IPS-11a (cell line): ENCODE data around the gene HOXD4.

ENCODE experiments used
- H3K4me3 ChIP-seq: one replicate; pipeline ENCODE4 v1.5.1; 2013; ENCODE audit warnings: low read depth, low read length, control low read depth

The HOXD4 gene

DNA sequence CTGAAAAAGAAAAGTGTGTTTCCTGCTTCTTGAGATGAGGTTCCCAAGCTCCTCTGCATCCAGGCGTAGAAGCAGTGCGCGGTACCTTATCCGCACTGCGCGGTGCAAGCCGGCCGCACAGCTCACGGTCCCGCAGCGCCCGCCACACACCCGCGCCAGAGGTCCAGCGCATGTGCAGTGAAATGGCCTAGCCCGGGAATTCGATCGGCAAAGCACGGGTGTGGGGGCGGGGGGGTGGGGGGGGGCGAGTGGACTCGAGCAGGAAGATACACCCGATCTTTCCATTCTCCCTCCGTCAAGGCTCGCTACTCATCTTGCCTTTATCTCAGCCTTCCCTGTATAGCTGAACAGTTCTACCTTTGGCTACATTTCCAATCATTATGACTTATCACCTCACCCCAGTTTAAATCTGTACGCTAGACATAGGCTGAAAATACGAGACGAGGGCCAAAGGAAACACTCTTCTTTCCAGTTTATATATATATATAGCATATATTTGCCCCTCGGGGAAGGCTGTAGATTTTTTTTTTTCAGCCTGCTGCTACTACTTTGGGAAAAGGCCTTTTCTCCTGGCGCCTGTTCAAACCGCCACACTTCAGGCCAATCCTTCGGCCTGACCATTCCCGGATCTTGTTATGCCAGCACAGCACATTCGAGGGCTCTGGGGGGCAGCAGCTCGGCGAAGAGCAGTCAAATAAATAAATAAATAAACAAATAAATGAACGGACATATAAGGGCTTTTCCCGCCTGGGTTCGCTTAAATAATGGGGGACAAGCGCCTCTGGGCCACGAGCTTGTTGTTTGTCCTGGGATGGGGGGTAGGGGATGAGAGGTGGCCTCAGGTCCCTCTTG lies 11.5 kb upstream of the HOXD4 start:
- H3K4me3 ChIP-seq = no peak overlapping the region

DNA sequence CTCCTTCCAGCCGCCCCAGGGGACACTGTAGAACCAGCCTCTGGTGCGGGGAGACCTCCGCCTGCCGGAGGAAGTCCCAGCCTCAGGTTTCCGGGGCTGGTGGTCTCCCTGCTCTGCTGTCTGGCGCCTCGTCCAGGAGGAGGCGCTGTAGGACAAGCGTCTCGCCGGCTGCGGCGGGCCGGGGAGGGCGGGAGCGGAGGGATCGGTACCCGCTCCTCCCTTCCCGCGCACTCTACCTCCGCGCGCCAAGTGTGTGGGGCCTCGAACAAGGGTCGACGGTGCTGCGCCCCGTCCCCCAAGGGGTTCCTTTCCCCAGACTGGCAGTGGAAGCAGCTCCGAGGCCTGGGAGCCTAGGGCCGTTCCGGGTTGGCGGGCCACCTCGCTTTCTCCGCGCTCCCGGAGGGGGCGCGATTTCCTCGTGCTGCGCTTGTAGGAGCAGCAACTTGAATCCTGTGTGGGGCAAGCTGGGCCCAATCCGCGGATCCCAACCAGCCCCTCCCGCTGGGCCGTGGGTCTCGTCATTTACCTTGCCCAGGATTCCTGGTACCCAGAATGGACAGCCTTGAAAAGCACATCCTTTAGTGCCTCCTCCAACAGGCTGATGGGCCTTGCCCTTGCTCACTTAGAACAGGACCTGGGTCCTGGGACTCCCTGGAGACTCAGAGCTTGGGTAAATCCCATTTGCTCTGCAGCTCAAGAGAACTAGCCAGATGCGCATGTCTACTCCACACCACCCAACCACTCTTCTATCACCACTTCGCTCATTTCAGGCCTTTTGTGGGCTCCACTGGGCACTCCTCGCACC lies 10.6 kb upstream of the HOXD4 start:
- H3K4me3 ChIP-seq = peak overlapping the region; percentile 38

DNA sequence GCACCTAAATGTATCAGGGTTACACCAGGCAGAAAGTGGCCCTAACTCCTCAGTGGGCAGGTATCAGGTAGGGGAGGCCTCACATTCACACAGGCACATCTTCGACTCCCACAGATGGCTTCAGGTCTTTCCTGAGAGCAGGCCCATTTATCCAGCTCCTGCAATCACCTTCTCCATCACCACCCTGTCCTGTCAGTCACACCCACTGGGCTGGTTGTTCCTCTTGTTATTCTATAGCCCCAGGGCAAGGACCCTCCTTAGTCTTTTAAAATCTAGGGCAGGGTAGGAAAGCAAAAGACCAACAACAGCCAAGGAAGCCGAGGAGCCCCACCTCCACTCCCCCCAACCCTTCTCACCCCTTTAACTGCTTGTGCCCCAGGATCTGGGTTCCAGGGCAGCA lies 9.1 kb upstream of the HOXD4 start:
- no peak overlapping the region for H3K4me3 ChIP-seq

DNA sequence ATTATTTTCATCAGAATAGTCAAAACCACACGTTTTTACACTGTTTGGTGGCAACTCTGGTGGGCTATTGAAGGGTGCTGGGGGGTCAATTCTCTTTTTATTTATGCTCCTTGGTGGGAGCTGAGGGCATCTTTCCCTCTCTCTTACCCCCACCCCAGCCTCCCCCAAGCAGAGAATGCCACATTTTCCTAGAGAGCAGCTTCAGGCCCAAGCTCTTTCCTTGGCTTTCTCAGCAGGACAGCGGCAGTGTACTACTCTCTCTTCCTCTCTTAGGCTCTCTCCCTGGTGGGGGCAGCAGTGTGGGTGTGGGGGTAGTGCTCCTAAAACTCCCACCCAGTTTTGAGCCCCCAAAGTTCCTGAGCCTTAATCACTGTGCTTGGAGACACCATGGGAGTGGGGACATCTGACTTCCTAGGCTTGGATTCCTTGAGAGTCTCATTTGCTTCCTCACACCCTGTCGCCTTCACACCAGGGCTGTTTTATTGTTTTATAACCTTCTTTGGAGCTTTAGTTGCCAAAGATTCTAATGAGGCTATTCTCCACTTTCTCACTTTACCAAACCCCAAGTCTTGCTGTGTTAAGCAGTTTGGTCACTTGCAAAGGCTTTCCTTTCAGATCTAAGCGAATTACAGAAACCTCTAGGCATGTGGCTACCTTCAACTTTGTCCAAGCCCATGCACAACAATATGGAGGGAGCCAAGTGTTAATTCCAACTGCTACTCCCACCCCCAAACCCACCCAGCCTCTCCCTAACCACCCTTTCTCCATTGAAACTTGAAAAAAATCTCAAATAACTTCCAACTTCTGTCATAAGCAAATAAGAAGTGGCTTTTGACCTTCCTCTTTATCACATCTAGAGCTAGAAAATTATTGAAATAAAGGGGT lies 6.0 kb upstream of the HOXD4 start:
- no peak overlapping the region for H3K4me3 ChIP-seq

DNA sequence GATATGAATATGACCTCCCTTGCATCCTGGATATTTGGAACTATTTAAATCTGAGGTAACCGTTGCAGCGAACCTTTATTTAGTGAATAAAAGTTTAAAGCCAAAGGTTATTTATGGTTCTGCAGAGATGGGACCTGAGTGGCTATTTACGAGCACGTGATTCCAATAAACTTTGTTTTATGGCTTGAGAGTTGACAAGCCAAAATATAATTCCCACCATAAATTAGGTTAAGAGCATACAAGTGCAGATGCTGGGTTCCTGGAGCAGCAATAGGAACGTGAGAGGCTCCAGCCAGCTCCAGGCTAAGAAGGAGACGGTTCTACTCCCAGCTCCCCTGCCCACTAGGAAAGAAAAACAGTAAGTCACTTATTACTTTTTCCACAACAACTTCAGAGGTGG lies 5.2 kb upstream of the HOXD4 start:
- H3K4me3 ChIP-seq = no peak overlapping the region

DNA sequence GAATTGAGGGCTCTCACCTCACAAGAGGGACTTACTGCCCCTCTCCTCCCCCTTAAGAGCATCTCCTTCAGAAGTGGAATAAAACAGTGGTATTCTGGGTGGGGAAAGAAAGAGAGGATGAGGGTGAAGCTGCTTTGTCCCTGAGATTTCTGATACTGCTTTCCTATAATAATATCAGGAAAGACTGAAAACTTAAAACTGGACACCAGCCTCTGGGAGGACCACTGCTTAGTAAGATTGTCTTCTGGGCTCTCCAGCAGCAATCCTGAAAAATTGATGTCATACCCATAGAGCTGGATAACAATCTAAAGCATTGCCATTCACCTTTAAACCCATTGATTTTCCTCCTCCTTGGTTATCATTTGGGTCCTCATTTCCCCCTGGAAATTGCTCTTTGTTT lies 4.7 kb upstream of the HOXD4 start:
- H3K4me3 ChIP-seq = no peak overlapping the region

DNA sequence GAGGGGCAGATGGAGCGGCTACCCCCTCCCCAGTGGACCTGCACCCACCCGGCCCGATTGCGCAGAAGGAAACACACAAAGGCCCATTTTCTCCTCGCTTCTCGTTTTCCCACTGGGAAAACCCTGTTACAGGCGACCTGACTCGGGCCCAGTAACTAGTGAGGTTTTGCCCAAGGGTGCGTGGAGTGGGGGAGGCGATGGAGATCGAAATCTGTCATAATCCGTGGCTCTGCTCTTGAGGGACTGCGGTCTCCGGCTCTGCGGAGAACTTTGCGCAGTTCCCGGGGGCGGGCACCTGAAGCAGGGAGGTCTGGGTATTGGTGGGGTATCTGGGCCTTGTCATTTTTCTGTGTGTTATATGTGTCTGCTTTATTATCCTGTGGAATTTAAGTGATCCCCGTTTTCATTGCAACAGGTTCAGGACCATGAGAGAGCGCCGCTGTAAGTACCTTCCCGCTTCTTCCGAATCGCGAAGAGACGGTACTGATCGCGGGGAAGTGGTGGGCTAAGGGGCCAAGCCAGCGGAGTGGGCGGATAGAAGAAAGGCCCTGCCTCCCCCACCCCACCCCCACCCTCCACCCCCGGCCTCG lies 4.0 kb upstream of the HOXD4 start:
- no peak overlapping the region for H3K4me3 ChIP-seq

DNA sequence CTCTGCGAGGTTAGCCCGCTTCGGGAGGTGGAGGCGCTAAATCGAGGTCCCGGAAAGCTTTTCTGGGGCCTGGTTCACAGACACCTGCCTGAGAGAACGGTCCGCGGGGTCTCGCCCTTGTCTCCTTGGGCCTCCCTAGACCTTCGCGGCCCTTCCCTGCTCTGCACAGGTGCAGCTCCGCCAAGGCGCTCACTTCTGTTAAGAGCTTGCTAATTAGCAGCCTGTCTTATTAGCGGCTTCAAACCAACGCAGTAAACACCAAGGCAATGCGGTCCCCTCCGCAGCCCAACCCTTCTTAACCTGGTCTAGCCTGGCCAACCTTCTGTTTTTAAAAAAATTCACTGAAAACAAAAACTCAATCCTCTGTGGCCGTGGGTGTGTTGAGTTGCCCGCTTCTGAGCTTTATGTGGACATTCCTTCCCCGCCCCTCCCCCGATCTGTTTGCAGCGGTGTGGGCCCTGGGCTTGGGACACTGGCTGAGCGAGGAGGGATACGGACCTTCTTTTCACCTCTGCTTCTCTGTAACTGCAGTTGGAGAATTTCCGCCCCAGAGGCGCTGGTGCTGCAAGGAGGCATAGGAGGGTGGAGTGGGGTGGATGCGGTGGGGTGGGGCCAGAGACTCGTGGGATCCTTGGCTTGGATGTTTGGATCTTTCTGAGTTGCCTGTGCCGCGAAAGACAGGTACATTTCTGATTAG lies 3.4 kb upstream of the HOXD4 start:
- H3K4me3 ChIP-seq = no peak overlapping the region

DNA sequence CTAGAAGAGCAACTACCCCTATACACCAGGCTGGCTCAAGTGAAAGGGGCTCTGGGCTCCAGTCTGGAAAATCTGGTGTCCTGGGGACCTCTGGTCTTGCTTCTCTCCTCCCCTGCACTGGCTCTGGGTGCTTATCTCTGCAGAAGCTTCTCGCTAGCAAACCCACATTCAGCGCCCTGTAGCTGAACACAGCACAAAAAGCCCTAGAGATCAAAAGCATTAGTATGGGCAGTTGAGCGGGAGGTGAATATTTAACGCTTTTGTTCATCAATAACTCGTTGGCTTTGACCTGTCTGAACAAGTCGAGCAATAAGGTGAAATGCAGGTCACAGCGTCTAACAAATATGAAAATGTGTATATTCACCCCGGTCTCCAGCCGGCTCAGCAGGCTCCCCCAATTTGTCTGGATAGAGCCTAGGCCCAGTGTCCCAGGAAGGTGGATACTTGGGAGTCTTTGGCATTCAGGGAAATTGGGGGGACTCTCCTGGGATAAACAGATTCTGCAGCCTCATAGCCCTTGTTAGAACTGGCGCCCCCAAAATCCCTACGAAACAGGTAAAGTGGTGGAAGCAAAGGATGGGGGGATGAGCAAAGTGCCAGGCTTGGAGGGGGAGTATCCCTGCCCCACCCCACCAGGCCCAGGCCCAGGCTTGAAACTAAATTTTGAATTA lies 2.5 kb upstream of the HOXD4 start:
- no peak overlapping the region for H3K4me3 ChIP-seq

DNA sequence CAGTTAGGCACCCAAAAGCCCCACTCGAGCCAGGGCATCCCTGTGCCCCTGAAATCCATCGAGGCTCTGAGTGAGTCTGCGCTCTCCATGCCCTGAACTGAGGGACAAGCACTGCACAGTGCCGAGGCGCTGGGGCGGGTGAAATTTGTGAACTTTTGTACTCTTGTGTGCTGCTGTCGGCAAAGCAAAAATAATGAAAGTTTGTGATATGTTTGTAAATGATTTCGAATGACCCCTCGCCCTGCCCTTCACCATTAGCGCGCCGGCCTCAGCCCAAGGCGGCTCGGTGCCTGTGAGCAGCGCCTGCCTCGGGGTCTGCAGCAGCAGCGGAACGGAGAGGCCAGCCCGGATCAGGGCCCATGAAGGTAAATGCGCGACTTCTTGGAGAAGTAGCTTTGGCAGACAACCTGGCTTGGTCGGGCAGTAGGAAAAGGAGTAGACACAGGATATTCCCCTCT lies 1.8 kb upstream of the HOXD4 start:
- H3K4me3 ChIP-seq = no peak overlapping the region

DNA sequence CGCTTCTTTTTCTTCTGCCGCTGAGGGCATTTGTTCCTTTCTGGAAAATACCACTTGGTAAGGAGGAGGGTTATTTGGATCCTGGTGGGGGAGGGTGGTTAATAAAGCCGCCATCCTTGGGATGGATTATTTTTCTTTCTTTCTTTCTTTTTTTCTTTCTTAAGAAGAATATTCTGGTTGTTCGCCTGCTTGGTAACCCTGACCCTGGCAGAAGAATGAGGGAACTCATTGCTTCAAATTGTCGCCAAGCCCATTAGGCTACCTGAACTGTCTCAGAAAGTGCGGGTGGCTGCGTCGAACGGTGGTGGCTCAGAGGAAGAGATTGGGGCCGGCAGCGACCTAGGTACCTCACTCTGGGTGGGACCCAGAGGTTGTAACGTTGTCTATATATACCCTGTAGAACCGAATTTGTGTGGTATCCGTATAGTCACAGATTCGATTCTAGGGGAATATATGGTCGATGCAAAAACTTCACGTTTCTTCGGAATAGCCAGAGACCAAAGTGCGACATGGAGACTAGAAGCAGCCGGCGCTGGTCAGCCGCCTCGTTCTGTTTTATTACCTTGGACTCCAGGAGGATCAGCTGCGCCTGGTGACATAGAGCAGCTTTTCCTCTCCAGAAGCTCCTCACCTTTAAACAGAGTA lies 1.3 kb upstream of the HOXD4 start:
- H3K4me3 ChIP-seq = no peak overlapping the region

DNA sequence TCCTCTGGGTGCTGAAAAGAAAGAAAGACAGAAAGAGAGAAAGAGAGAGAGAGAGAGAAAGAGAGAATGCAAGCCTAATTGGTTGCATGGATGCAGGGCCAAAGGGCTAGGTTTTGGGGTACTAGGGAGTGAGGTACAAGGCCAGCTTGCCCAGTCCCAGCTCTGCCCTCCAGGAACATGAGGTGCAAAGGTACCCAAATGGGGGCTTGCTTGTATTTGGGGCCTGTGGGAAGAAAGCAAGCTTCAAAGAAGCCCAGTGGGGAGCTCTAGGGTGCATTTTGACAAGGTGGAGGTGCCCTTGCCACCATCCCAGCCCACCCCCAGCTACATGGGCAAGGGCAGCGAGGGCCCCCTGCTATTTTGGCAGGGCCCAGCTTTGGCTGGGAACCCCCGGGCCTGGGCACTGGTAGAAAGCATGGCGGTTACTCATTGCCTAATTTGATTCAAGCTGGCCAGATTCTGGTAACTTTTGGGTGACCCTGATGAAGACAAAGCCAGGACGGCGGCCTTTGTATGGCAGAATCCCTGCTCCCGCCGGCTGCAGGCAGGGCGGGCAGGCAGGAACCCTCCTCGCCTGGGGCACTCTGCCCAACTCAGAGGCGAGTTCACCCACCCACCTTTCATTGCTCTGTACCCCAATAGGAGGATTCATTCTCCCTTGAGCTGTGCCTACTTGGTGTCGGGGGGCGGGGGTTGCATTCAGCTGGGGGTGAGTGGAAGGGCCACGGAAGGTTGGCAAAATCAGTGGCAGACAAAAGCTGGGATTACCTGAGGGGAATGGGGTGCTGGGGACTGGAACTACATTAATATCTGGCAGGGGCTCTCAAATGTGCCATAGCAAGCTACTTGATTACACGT lies 537 bp upstream of the HOXD4 start:
- H3K4me3 ChIP-seq = no peak overlapping the region

DNA sequence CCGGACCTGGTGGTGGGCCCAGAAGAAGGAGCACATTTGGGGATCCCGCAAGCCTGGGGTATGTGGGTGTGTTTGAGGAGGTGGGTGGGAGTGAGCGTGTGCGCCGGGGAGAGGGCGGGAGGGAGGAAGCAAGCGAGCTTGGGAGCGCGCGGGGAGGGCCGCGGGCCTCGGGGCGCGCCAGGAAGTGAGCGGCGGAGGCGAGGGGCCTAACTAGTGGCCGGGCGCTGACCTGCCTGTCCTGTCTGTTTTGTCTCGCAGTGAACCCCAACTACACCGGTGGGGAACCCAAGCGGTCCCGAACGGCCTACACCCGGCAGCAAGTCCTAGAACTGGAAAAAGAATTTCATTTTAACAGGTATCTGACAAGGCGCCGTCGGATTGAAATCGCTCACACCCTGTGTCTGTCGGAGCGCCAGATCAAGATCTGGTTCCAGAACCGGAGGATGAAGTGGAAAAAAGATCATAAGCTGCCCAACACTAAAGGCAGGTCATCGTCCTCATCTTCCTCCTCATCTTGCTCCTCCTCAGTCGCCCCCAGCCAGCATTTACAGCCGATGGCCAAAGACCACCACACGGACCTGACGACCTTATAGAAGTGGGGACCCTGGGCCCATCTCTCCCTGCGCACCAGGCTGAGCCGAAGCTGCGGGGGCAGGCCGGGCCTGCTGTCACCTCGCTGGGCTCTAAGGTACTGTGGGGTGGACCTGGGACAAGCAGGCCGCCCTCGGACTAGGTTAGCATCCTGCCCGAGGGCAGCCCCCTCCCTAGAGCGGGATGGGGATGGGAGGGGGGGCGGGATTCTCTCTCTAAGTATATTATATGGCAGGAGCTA lies 1.2 kb downstream of the HOXD4 start:
- no peak overlapping the region for H3K4me3 ChIP-seq

DNA sequence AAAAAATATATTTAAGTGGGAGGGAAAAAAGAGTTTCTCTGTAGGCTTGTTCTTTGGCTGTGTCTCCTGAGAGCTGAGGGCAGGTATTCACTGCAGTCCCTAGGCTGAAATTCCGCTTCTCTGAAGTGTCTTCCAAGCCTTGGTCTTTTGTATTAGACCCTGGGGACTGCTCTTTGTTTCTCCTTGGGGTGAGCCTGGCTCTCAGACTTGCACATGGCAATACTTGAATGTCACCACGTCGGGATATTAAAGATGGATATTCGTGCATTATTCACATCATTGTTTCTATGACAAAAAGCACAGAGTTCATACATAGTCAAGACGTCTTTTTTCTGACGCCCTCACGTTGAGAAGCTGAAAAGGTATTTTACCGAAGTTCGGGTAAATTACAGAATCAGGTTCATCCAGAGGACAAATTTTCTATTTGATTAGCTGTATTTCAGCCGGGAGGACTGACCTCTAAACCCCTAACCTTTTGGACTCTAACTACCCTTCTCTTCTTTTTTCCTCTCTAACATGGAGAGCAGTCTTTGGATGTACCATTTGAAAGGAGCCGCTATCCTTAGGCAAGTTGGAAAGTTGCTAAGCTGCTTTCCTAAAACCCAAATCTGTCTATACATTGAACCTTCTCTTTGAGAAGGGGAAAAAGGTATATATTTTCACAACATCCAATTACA lies 3.4 kb downstream of the HOXD4 start:
- no peak overlapping the region for H3K4me3 ChIP-seq

DNA sequence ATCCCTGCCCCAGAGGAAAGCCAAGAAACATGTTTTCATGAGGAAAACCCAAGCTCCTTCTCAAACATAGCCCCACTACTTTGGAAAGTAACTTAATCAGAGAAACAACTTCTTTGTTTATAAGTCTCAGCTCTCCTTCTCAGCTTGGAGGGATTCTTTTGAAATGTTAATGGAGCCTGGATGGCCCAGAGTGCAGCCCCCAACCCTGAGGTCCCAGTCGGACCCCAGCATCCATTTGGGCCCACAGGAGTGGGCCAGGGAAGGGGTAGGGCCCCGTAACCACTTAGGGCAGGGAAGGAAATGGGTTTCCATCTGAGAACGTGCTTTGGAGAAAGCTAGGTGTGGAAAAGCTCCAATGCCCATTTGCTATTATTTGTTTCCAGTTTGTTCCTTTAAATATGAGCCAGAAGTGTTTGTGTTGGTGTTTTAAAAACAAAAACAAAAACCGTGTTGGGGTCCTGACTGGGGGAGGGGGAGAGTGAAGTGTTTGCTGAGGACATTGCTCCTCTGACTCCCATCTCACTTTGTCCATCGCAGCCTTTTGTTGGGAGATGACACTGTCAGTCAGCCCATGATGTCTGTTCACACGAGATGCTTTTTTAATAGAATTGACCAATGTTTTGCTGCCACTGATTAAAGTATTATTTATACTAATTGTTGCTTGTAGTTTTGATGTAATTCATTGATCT lies 4.2 kb downstream of the HOXD4 start:
- H3K4me3 ChIP-seq = no peak overlapping the region

DNA sequence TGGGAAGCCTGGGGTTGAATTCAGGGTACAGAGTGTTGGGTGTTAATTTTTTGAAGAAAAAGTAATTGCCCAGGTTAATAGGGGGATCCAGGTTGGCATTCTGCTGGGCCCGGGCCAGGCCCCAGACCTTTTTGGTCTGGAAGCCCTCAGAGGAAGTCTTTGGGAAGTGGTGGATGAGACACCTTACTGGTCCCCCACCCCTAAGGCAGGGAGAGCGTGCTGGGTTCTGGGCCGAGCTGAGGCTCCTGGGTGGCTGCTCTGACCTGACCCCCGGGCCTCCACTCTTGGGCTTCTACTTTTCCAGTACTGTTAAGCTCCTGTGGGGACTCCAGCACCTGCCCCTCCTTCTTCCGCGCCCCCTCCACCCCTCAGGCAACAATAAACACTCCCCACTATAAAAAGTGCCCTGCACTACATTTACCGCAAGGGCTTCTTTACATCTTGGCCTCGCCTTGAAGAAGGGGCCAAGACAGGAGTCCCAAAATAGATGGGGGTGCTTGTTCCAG lies 5.0 kb downstream of the HOXD4 start:
- H3K4me3 ChIP-seq = no peak overlapping the region
